Small intestine (tissue), 7 donors: ENCODE data around the gene ELOVL5. TPM values are rescaled to one million over a fixed set of nuclear protein-coding genes. Genes with fewer than 3 reads are reported as not detected.

Experiments used
- DNase-seq, 2 donors: peaks; one replicate each; pipeline versions ENCODE4 v3.0.0 to v3.0.0-alpha.2; 2013
- FAIRE-seq: peaks from 2 replicates; lab custom pipeline; 2012; peaks lifted over from hg19 to GRCh38; lab: Jason Lieb, UNC
- H3K27ac ChIP-seq, 3 donors: one replicate each; pipeline ENCODE4 v1.5.1; 2013; ENCODE audit warnings: low read length in 2 of 3, mild to moderate bottlenecking in 2 of 3, control low read depth in 1 of 3, inconsistent platforms in 1 of 3, low read depth in 1 of 3, moderate library complexity in 1 of 3
- H3K27me3 ChIP-seq, 3 donors: one replicate each; pipeline ENCODE4 v1.6.1; 2013; ENCODE audit warnings: low read length in 3 of 3, inconsistent platforms in 1 of 3; ENCODE audit not compliant: control insufficient read depth in 3 of 3, insufficient read depth in 3 of 3
- H3K36me3 ChIP-seq, 3 donors: one replicate each; pipeline ENCODE4 v1.6.1; 2013; ENCODE audit warnings: low read length in 3 of 3, inconsistent platforms in 1 of 3, low read depth in 1 of 3, mild to moderate bottlenecking in 1 of 3, moderate library complexity in 1 of 3; ENCODE audit not compliant: control insufficient read depth in 3 of 3, insufficient read depth in 2 of 3
- H3K4me1 ChIP-seq, 3 donors: one replicate each; pipeline ENCODE4 v1.6.1; 2013; ENCODE audit warnings: low read length in 2 of 3, inconsistent platforms in 1 of 3, low read depth in 1 of 3, mild to moderate bottlenecking in 1 of 3, moderate library complexity in 1 of 3; ENCODE audit not compliant: control insufficient read depth in 3 of 3, insufficient read depth in 2 of 3
- H3K4me3 ChIP-seq, 3 donors: one replicate each; pipeline ENCODE4 v1.5.1; 2013; ENCODE audit warnings: low read length in 3 of 3, control low read depth in 1 of 3, inconsistent platforms in 1 of 3, low read depth in 1 of 3, mild to moderate bottlenecking in 1 of 3, moderate library complexity in 1 of 3
- H3K9me3 ChIP-seq, 2 donors: one replicate each; pipeline ENCODE4 v1.6.1; 2013; ENCODE audit warnings: low read depth in 1 of 2, low read length in 1 of 2; ENCODE audit not compliant: control insufficient read depth in 2 of 2, insufficient read depth in 1 of 2
- WGBS, 3 donors: extraction: QIAGEN DNeasy Blood & Tissue Kit; methylation state at CpG; one replicate each; pipeline ENCODE4 v1.1.7; 2013; 5-methylcytosine and 5-hydroxymethylcytosine counted together
- polyA plus RNA-seq, 4 donors: library from polyadenylated mRNA; stranded (reverse) in 3 of 4; unstranded in 1 of 4; fragments of 200-250 nt in 3 of 4; fragments of 120-200 nt in 1 of 4; gene quantifications; one replicate each; pipeline versions ENCODE4 v1.2.1 to v1.2.3, GENCODE V29; 2013
- donor health status: healthy with polysubstance abuse.
- donor health status: control.
- donor health status: control.
- donor health status: Bipolar disorder and iron deficiency.
- donor health status: healthy.

The ELOVL5 gene
- polyA plus RNA-seq, 4 donors = 6.3 to 37.0 (median 22.6) TPM

GRCh38 chr6:53251033-53251672 lies 97.6 kb downstream of the ELOVL5 start:
- 78 to 89% (median 85%) methylated on average over 3 of the region's 3 CpGs for WGBS, 3 donors
- Histone ChIP-seq H3K9me3 (no peaks in the 10 kb centered on the region), H3K4me3 (no peak overlapping the region), H3K4me1 (peaks cover 0 to 7% (median 0%) of the 10 kb centered on the region in 3 donors), H3K36me3 (no peaks in the 10 kb centered on the region), H3K27me3 (no peaks in the 10 kb centered on the region), H3K27ac (no peak overlapping the region)
- no peak for FAIRE-seq
- no peak for DNase-seq

GRCh38 chr6:53250176-53251032 lies 98.3 kb downstream of the ELOVL5 start:
- no peak for DNase-seq
- H3K36me3 ChIP-seq = no peaks in the 10 kb centered on the region
- H3K9me3 ChIP-seq = no peaks in the 10 kb centered on the region
- H3K27ac ChIP-seq = no peak overlapping the region
- WGBS, 3 donors = 71 to 78% (median 78%) methylated on average over 8 of the region's 8 CpGs
- FAIRE-seq = no peak
- peaks cover 0 to 12% (median 0%) of the 10 kb centered on the region in 3 donors for H3K4me1 ChIP-seq
- H3K27me3 ChIP-seq = no peaks in the 10 kb centered on the region
- no peak overlapping the region for H3K4me3 ChIP-seq

- Histone ChIP-seq H3K9me3 (no peaks in the 10 kb centered on the region), H3K27ac (no peak overlapping the region), H3K36me3 (no peaks in the 10 kb centered on the region), H3K4me1 (peaks cover 0 to 12% (median 0%) of the 10 kb centered on the region in 3 donors), H3K4me3 (no peak overlapping the region), H3K27me3 (no peaks in the 10 kb centered on the region)
- DNase-seq = peak in 1 of 2 donors; percentile 28
- no peak for FAIRE-seq
- WGBS, 3 donors = 60 to 82% (median 80%) methylated on average over 2 of the region's 2 CpGs
These were observed 101.8 kb downstream of the ELOVL5 start for GRCh38 chr6:53246924-53247323.

GRCh38 chr6:53244958-53245357 lies 103.8 kb downstream of the ELOVL5 start:
- 63 to 85% (median 82%) methylated on average over 5 of the region's 5 CpGs for WGBS, 3 donors
- Histone ChIP-seq H3K4me3 (no peak overlapping the region), H3K36me3 (no peaks in the 10 kb centered on the region), H3K4me1 (peaks cover 0 to 12% (median 0%) of the 10 kb centered on the region in 3 donors), H3K27me3 (no peaks in the 10 kb centered on the region), H3K27ac (no peak overlapping the region), H3K9me3 (no peaks in the 10 kb centered on the region)
- FAIRE-seq = no peak
- no peak for DNase-seq

- H3K36me3 ChIP-seq = no peaks in the 10 kb centered on the region
- H3K4me3 ChIP-seq = no peak overlapping the region
- peaks cover 0 to 12% (median 0%) of the 10 kb centered on the region in 3 donors for H3K4me1 ChIP-seq
- no peaks in the 10 kb centered on the region for H3K27me3 ChIP-seq
- FAIRE-seq (no peak), DNase-seq (no peak)
- no peaks in the 10 kb centered on the region for H3K9me3 ChIP-seq
- no peak overlapping the region for H3K27ac ChIP-seq
- WGBS, 3 donors = 80 to 95% (median 94%) methylated on average over 4 of the region's 4 CpGs
These were observed 104.3 kb downstream of the ELOVL5 start for GRCh38 chr6:53244399-53244931.

- peaks cover 0 to 12% (median 0%) of the 10 kb centered on the region in 3 donors for H3K4me1 ChIP-seq
- FAIRE-seq (no peak), DNase-seq (no peak)
- H3K4me3 ChIP-seq = no peak overlapping the region
- no peaks in the 10 kb centered on the region for H3K36me3 ChIP-seq
- WGBS, 3 donors = 89 to 97% (median 94%) methylated on average over 4 of the region's 4 CpGs
- no peaks in the 10 kb centered on the region for H3K27me3 ChIP-seq
- no peak overlapping the region for H3K27ac ChIP-seq
- H3K9me3 ChIP-seq = no peaks in the 10 kb centered on the region
These were observed 106.8 kb downstream of the ELOVL5 start for GRCh38 chr6:53241938-53242337.

- H3K4me1 ChIP-seq = peaks cover 0 to under 1% (median 0%) of the 10 kb centered on the region in 3 donors
- H3K27me3 ChIP-seq = no peaks in the 10 kb centered on the region
- FAIRE-seq (no peak), DNase-seq (no peak)
- H3K27ac ChIP-seq = no peak overlapping the region
- H3K36me3 ChIP-seq = no peaks in the 10 kb centered on the region
- H3K9me3 ChIP-seq = no peaks in the 10 kb centered on the region
- H3K4me3 ChIP-seq = no peak overlapping the region
- WGBS, 3 donors = 74 to 94% (median 88%) methylated on average over 2 of the region's 2 CpGs
These were observed 108.0 kb downstream of the ELOVL5 start for GRCh38 chr6:53240761-53241160.

- Histone ChIP-seq H3K27ac (no peak overlapping the region), H3K9me3 (no peaks in the 10 kb centered on the region), H3K4me3 (no peak overlapping the region), H3K4me1 (no peaks in the 10 kb centered on the region), H3K36me3 (no peaks in the 10 kb centered on the region), H3K27me3 (no peaks in the 10 kb centered on the region)
- DNase-seq = no peak
- 96 to 99% (median 98%) methylated on average over 3 of the region's 3 CpGs for WGBS, 3 donors
- FAIRE-seq = no peak
These were observed 108.6 kb downstream of the ELOVL5 start for GRCh38 chr6:53240139-53240538.
